Ammon's horn (tissue), 1 donor: ENCODE data around the gene TNFRSF13B.

ENCODE experiments used
- DNase-seq: peaks from one replicate; pipeline ENCODE4 v3.0.0-alpha.2; 2016; ENCODE audit warnings: low spot score

Gene TNFRSF13B

DNA sequence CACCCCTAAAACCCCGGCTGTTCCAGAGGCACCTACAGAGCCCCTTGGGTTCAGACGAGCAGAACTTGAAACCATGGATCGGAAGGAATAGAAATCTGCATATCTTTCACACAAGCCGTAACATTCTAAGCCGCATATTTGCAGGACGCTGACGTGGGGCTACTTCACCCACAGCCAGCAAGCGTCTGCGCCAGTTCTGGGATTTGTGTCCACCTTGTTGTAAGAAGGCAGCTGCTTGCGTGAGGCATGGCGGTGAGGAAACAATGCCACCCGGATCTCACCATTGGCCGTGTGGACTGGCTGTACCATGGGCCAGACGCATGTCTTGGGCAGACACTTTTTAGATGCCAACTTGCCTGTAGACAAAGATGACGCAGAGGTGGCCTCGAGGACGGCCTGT lies 34.5 kb downstream of the TNFRSF13B start:
- DNase-seq, result no peak

DNA sequence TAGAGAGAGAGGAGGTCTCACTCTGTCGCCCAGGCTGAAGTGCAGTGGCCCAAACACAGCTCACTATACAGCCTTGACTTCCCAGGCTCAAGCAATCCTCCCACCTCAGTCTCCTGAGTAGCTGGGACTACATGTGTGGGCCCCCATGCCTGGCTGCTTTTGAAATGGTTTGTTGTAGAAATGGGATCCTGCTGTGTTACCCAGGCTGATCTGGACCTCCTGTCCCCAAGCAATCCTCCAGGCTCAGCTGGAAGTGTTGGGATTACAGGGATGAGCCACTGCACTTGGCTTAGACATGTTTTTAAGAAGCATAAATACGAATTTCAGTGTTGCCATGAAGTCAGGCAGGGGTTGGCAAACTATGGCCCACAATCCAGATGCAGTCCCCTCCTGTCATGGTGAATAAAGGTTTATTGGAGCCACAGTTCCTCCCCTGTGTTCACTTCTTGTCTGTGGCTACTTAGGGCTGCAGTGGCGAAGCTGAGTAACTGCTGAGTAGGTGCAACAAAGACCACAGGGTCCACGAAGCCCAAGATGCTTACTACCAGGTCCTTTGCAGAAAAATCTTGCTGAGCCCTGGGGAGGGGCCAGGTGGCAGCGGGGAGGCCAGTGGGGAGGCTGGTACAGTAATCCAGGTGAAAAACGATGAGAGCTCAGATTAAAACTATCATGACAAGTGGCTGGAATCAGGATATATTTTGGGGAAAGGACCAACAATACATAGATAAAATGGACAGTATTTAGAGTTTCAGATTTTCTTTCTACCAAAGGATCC lies 35.2 kb downstream of the TNFRSF13B start:
- no peak for DNase-seq

DNA sequence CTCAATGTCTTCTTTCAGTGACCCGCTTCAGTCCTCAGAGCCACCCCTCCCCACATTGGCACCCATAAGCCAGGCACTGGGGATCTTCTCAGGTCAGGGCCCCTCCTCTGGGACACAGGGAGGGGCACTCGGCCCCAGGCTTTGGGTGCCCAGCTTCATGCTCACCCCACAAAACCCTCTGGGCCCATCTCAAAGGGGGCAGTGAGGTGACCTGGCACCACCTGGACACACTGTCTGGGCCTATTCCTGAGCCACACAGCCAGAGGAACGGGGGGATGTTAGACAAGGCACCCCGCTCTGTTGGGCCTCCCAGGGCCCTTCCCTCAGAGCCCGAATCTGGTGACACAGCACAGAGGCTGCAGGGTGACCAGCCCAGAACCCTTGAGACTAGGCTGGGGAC lies 36.1 kb downstream of the TNFRSF13B start:
- DNase-seq, result no peak

DNA sequence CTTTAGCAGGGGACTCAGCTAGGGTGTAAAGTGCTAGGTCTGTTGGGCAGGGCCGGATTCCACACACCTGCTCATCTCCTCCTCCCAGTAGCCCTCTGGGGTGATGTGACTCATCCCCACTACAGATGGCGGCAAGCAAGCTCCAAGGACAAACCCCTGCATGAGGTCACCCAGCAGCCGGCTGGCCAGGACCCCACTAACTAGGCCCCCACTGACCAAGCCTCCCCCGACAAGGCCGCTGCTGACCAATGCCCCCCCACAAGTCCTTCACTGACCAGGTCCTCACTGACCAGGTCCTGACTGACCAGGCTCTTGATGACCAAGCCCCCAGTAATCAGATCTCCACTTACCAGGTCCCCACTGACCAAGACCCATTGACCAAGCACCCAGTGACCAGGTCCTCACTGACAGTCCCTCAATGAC lies 36.7 kb downstream of the TNFRSF13B start:
- DNase-seq, result no peak

DNA sequence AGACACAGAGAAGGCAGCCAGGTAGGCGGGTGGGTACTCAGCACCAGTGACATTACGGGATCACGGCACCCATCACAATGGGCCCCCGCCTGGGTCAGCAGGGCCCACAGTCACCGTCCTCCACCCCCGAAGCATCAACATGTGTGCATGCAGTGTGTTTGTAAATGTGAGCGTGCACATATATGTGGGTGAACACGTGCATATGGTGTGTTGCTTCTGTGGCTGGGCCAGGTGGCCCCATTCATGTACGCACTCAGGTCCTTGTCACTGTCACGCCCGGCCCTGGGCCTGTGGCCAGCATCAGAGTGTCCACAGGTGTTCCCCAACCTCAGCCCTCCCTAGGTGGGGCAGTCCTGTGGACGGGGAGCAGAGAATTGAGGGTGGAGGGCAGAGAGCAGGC lies 37.1 kb downstream of the TNFRSF13B start:
- no peak for DNase-seq

DNA sequence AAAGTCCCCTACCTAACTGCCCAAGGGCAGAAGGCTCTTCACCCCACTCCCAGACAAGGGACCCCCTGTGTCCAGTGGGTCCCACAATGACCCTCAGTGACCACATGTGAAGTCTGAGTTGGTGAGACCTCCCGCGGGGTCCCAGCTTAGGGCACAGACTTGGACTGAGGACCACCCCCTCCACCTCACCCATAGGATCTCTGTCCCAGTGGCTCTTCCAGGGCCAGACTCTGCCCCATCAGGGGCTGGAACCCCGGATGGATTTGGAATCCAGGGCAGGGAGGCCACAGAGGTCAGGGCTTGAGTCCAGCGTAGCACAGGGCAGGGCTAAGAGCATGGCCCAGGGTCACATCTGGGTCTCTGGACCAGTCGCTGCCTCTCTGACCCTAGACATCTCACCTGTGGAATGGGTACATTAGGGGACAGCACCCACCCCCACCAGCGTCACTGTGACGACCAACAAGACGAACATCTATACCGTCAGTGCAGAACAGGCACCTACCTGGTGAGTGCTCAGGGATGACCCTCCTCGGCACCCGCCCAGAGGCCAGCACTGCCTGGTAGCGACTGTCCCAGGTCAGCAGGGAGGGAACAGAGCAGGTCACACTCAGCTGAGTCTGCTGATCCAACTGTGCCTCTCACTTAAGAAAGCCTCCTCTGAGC lies 37.7 kb downstream of the TNFRSF13B start:
- DNase-seq, result no peak

DNA sequence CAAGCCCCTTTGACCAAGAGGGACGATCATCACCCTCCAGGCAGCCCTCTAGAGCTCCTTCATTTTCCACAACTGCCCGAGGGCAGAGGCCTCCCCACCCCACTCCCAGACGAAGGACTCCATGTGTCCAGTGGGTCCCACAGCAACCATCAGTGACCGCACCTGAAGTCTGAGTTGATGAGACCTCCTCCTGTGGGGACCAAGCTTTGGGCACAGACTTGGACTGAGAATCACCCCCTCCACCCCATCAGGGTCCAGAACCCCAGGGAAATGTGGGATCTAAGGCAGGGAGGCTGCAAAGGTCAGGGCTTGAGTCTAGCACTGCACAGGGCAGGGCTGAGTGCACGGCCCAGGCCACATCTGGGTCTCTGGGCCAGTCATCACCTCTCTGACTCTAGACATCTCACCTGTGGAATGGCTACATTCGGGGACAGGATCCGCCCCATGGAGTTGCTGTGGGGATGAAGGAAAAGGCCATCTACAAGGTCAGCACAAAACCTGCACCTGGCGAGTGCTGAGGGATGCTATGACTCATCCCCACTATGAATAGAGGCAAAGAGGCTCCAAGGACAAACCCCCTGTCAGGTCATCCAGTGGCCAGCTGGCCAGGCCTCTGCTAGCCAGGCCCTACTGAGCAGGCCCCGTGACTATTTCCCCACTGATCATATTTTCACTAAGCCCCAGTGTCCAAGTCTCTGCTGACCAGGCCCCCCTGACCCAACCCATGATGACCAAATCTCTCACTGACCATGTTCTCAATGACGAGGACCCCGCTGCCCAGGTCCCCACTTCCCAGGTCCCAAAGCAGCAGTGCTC lies 38.4 kb downstream of the TNFRSF13B start:
- DNase-seq, result no peak

DNA sequence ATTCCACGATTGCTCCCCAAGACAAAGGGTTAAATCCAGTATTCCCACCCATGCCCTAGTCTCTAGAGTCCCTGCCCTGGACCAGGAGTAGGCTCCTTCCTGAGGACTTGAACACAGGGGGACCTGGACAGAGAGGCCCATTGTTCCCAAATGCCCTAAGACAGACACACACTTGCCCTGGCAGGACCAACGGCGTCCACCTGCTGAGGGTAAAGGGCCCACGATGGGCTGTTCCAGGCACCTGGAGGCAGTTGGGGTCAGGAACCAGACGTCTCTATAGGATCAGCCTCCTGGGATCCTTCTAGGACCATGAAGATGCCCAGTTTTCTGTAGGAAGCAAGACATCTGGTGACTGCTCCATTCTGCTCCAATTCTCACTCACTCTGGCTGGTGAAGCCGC lies 39.3 kb downstream of the TNFRSF13B start:
- no peak for DNase-seq

DNA sequence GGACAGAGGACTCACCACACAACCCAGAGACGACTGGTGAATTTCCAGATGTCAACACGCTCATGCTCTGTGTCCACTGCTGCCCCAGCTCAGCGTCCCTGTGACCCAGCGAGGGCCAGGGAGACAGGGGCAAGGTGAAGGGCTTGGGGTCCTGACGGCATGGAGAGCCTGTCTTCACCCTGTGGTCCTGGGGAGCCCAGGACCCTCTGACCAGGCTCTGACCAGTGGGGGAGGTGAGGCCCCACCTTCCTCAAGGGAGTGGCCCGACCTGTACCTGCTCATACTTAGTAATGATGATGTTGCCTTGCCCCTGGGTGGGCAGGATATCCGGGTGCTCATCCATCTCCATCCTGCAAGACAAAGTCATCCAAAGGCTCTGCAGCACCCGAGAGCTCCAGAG lies 39.8 kb downstream of the TNFRSF13B start:
- no peak for DNase-seq

DNA sequence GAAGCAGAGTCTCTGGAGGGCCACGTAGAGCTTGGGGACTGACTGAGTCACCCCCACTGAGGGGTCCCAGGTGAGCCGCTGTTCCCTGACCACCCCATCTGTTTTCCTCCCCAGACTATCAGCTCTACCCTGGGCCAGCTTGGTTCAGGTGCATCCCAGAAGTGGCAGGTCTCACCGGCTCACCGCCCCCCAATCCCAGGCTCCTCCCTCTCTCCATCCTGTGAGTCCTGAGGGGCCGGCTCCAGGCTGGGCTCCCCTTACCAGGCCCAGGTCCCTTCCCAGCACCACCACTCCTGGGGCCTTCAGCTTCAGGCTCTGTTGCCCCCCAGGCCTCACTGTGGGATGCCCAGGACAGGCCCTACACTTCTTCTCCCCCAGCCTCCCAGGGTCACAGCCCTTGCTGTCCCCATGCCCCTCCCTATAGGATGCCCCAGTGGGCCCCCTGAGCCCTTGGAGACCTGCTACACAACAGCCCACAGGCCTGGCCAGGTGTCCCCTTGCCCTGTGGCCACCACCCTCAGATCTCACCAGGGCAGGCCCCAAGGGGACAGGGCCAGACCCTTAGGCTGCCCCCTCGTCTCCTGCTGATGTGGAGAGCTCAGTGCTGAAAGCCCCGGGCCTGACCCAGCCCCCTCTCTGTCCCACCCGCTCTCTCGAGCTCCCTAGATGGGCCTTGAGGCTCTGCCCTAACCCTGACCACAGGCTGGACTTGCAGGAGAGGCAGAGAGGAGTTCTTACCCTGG lies 40.4 kb downstream of the TNFRSF13B start:
- DNase-seq, result no peak

DNA sequence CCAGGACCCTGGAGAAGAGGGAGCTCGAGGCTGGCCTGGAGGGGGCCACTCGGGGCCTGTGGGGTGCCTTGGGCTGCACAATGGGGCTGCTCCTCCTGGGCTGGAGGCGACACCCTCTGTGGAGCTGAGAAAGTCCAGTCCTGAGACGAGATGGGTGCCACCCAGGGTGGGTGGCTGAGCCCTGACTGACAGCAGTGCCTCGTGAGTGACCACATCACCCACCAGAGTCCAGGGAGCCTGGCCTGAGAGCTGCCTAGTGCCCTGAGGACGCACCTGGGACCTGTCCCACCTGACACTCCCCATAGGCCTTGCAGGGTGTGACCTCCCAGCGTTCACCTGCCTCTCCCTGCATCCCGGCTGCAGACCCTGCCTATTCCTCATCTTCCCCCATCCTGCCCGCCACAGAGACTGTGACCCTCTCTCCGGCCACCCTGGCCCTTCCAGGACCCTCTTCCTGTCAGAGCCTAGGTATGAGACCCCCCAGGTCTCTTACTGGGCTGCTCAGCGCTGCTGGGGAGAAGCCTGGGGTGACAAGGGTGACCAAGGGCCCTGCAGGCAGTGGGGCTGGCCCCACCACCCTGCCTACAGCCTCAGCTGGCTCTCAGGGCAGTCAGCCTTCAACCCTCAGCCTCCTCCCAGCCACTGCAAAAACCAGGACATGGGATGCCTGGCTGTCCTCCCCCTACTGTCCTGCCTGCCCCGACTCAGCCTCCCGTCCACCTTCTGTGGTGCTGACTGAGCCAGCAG lies 41.2 kb downstream of the TNFRSF13B start:
- no peak for DNase-seq

DNA sequence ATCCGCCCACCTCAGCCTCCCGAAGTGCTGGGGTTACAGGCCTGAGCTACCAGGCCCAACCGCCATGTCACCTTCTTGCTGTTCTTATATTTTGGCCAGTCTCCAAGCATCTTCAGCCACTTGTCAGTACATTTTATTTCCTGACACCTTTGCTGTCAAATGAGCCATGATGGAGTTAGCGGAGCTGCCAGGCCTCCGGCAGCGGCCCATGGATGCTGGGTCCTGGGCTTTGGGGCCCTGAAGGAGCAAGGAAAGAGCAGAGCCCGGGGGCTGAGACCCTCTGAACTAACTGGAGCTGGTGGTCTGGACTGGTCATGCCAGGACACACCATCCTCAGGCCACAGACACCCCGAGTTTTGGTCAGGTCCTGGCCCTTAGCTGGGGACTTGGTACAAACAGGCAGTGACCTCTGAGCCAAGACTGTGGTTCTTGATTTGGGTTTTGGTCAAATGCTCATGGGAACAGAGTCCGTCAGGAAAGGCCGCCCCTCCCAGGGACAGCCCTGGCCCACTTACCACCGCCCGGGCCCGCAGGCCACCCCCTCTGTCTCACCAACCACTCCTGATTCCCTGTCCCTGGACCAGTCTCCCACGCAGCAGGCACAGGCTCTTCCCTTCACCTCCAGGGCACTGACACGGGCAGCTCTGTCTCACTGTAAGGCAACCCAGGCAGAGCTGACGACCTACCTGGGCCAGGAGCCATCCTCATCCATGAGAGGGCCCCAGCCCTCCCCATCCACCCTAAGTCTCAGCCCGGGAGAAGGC lies 42.0 kb downstream of the TNFRSF13B start:
- DNase-seq, result no peak

DNA sequence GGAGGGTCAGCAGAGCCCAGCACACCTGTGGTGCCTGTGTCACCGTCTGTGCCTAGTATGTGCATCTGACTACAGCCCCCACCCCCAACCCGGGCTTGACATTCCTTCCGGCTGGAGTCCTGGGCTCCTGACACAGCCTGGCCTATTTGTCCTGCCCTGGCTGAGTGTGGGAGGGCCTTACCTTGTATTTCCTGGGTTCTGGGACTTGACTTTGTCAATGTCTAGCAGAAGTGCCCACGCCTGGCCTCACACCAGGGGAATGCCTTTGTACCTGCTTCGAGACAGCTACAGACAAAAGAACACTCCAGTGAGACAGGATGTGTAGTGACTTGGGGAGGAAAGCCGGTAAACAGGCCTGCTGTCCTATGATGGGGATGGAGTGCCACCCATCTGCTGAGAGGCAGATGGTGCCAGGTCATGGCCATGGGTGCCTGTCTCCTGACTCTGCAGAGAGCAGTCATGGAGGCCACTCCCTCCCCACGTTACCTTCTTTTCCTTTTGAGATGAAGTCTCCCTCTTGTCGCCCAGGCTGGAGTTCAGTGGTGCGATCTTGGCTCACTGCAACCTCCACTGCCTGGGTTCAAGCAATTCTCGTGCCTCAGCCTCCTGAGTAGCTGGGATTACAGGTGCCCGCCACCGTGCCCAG lies 42.8 kb downstream of the TNFRSF13B start:
- DNase-seq, result no peak

DNA sequence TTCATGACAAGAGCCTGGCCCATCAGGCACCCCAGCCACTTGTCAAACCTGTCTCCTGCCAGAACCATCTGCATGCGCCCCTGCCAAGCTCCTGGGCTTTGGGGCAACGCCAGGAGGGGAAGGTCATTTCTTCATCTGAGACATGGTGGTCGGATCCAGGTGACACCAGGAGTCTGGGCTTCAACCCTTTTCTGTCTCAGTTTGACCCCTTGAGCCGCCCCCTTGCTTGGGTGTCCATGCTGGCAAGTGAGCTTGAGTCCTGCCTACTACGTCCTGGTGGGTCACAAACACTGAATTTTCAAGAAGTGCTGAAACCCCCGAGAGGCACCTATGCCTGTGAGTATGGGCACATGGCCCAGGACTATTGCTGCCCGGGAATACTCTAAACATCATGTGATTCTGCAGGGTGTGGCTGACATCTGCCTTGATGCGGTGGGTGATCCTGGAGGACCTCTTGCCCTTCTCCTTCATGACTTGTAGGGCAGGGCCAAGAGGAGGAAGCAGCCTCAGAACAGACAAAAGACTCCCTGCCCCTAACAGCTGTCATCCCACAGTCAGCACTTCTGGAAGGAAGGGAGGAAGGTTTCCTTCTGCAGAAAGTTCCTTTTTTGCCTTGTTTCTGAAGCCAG lies 43.4 kb downstream of the TNFRSF13B start:
- DNase-seq, result no peak

DNA sequence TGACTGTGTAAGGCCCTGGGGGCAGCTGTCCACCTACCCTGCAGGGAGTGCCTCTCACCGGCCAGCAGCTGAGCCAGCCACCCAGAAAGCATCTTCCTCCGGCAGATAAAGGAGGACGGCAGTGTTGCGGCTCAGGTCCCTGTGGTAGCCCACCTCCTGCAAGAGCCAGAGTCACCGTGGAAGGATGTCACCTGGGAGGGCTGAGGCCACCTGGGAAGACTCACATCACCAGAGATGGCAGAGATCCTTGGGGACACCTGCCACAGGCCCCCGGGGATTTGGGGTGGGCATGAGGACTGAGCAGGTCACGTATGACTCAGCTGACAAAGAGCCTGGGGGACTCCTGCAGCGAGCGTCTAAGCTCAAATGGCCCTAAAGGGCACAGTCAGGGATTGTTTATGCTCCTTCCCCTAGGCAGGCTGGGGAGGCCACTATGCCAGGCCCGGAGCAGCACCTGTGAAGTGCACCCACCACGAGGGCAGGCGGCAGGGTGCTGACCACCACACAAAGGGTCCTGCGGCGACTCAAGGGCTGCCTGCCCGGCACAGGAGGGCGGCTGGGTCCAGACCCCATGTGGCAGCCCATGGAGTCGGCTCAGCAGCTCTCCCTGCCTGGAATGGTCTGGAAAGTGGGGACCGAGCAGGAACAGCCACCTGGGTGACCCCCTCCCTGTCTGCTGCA lies 44.1 kb downstream of the TNFRSF13B start:
- no peak for DNase-seq

DNA sequence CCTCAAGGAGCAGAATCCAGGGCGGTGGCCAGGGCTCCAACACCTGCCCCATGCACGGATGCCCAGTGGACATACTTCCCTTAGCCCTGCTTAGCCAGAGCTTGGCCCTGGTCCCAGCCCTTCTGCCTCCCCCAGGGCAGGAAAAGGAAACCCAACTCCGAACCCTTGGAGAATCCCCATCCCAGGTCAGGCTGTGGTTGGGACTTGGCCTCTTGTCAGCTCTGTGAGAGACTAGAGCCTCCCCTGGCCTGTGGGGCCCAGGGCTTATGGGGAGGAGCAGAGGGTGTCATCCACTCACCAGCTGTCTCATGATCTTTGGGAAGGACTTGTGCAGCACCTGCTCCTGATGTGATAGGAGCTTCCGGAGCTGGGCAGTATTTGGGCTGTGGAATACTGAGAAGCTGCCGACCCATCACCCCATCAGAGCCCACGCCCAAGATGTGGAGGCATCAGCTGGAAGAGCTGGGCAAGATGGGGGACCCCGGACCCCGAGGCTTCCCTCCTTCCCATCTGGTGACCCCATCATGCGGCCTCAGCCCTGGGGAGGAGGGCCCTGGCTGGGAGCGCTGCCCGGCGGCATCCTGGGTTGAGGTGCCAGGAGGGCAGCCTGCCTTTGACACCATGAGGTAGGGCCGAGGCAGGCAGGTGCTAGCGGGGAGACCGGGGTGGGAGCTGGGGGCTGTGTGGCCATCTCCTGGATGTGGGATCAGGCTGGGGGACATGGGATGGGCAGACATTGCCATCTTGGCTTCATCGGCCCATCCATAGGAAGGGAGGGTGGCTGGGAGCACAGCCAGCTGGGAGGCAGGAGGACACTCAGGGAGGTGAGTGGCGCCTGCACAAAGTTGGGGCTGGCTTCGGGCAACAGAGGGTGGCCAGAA lies 45.1 kb downstream of the TNFRSF13B start:
- DNase-seq, result no peak

DNA sequence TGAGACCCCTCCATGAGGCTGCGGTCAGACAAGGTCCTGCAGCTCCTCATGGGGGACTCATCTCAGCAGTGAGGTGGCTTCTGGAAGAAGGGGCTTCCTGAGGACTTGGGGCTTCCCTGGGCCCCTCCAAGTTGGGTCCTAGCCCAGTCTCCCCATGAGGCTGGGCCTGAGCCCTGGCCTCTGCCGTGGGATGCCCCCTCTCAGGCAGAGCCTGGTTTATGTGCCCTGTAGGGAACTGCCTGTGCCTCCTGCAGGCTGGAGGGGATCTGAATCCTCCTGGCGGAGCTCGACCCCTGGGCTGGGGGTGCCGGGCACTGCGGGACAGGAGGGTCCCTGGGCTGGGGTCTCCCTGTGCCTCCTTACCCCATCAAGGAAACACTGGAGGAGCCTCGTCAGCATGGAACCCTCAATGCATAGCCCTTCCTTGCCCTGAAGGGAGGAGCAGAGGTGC lies 45.8 kb downstream of the TNFRSF13B start:
- no peak for DNase-seq

DNA sequence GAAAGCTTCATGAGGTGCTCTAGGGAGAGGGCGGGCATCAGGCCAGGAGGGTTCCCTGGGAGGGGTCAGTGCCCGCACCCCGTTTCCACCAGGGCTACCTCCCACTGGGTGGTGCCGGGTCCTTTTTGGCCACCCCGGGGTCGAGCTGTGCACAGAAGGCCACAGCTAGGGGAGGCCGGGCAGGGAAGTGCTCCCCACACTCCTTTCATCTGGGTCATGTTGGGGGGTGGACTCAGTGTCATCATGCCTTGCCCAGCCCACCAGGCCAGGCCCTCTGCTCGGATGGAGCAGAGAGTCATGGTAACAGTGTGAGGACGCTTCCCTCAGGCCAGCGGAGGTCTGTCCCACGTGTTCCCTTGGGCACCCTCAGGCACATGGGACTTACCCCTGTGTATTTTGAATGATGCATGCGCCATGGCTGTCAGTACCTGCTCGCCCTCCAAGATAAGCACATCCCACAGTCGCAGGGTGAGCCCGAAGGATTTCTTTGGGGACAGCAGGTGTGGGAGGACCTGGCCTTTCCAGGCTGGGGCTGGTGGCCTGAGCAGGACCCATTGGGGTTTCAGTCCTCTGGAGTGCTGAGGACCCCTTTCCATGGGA lies 46.4 kb downstream of the TNFRSF13B start:
- no peak for DNase-seq
